Thyroid gland (tissue), 4 donors: ENCODE measurements around the gene PWP2. TPM values are rescaled to one million over a fixed set of nuclear protein-coding genes. Genes with fewer than 3 reads are reported as not detected.

Experiments
- DNase-seq, 2 donors: peaks; one replicate each; pipeline ENCODE4 v3.0.0-alpha.2; 2019
- H3K27ac ChIP-seq, 3 donors: fragments of 200-600 bp; sonication (generic); 1 replicate in 2 of 3; 2 replicates in 1 of 3; pipeline ENCODE4 v1.5.1; 2016 to 2019; ENCODE audit warnings: mild to moderate bottlenecking in 1 of 3, moderate library complexity in 1 of 3
- H3K27me3 ChIP-seq: fragments of 200-600 bp; sonication (generic); one replicate; pipeline ENCODE4 v1.5.1; 2019
- H3K36me3 ChIP-seq, 2 donors: fragments of 200-600 bp; sonication (generic); one replicate each; pipeline ENCODE4 v1.5.1; 2016 to 2019
- H3K4me1 ChIP-seq, 2 donors: fragments of 200-600 bp; sonication (generic); one replicate each; pipeline ENCODE4 v1.5.1; 2017 to 2019
- H3K4me3 ChIP-seq, 3 donors: fragments of 200-600 bp; sonication (generic); replicated peaks in 1 of 3; 1 replicate in 2 of 3; 2 replicates in 1 of 3; pipeline ENCODE4 v1.5.1; 2016; ENCODE audit warnings: mild to moderate bottlenecking in 1 of 3
- H3K9me3 ChIP-seq: fragments of 200-600 bp; sonication (generic); one replicate; pipeline ENCODE4 v1.5.1; 2017
- CTCF ChIP-seq, 6 experiments: fragments of 200-600 bp in 3 of 6; fragments of 450-650 bp in 3 of 6; sonication (generic) in 3 of 6; IDR thresholded peaks; one replicate each; pipeline ENCODE4 v1.5.1; 2016 to 2019; ENCODE audit warnings: antibody characterized with exemption in 6 of 6, mild to moderate bottlenecking in 2 of 6, inconsistent platforms in 1 of 6, moderate library complexity in 1 of 6
- POLR2A ChIP-seq, 2 donors: fragments of 450-650 bp; IDR thresholded peaks; one replicate each; pipeline ENCODE4 v1.6.1; 2017; ENCODE audit warnings: antibody characterized with exemption in 2 of 2, mild to moderate bottlenecking in 2 of 2, moderate library complexity in 1 of 2
- WGBS, 2 donors: methylation state at CpG; one replicate each; pipeline ENCODE4 v1.1.5; 2017; 5-methylcytosine and 5-hydroxymethylcytosine counted together
- intact Hi-C: fragments of 100-400 bp; cut with DNase I; formaldehyde crosslinking; loops from one replicate; pipeline ENCODE4 v1.15.1; 2023
- total RNA-seq, 4 donors: library from RNA; depleted of rRNA; stranded (reverse); fragments of >200 nt; gene quantifications; one replicate each; pipeline ENCODE4 v1.2.3, GENCODE V29; 2016

Gene PWP2
- total RNA-seq, 4 donors from 2014 or later, result 5.8 to 20.5 (median 7.0) TPM

- Histone ChIP-seq H3K27me3 (no peaks in the 10 kb centered on the region), H3K36me3 (peaks cover 3 to 22% of the 10 kb centered on the region in 2 donors), H3K27ac (no peak overlapping the region), H3K4me3 (no peak overlapping the region), H3K4me1 (peaks cover 18 to 26% of the 10 kb centered on the region in 2 donors), H3K9me3 (no peaks in the 10 kb centered on the region)
- no peak for TF ChIP-seq POLR2A (IDR thresholded peaks at IDR 0.05)
- no peak for TF ChIP-seq CTCF (IDR thresholded peaks at IDR 0.05)
- intact Hi-C loops, result no loop called here
- 88 to 95% methylated on average over 7 of the region's 7 CpGs for WGBS, 2 donors
- no peak for DNase-seq
Observed at GRCh38 chr21:44062380-44062779, 44.8 kb upstream of the PWP2 start.

GRCh38 chr21:44063151-44063912 is 43.9 kb upstream of the PWP2 start:
- no peak for DNase-seq
- Histone ChIP-seq H3K9me3 (no peaks in the 10 kb centered on the region), H3K36me3 (peaks cover 3 to 22% of the 10 kb centered on the region in 2 donors), H3K27me3 (no peaks in the 10 kb centered on the region), H3K4me3 (no peak overlapping the region), H3K27ac (no peak overlapping the region), H3K4me1 (peaks cover 18 to 21% of the 10 kb centered on the region in 2 donors)
- no peak for TF ChIP-seq POLR2A (IDR thresholded peaks at IDR 0.05)
- TF ChIP-seq CTCF (IDR thresholded peaks at IDR 0.05), result no peak
- intact Hi-C loops, result no loop called here
- 95 to 96% methylated on average over 18 to 19 of the region's 19 CpGs for WGBS, 2 donors

GRCh38 chr21:44064852-44065403 is 42.3 kb upstream of the PWP2 start:
- 87 to 91% methylated on average over 13 of the region's 13 CpGs for WGBS, 2 donors
- intact Hi-C loops, result no loop called here
- Histone ChIP-seq H3K4me1 (peaks cover 9% of the 10 kb centered on the region in 2 donors), H3K4me3 (no peak overlapping the region), H3K27me3 (no peaks in the 10 kb centered on the region), H3K27ac (no peak overlapping the region), H3K9me3 (no peaks in the 10 kb centered on the region), H3K36me3 (peaks cover 3 to 22% of the 10 kb centered on the region in 2 donors)
- TF ChIP-seq CTCF (IDR thresholded peaks at IDR 0.05), result no peak
- no peak for TF ChIP-seq POLR2A (IDR thresholded peaks at IDR 0.05)
- no peak for DNase-seq

- WGBS, 2 donors, result 90% methylated on average over 9 of the region's 9 CpGs
- Histone ChIP-seq H3K9me3 (no peaks in the 10 kb centered on the region), H3K4me3 (no peak overlapping the region), H3K27ac (no peak overlapping the region), H3K27me3 (no peaks in the 10 kb centered on the region), H3K36me3 (peaks cover 3 to 22% of the 10 kb centered on the region in 2 donors), H3K4me1 (peaks cover 9% of the 10 kb centered on the region in 2 donors)
- TF ChIP-seq CTCF (IDR thresholded peaks at IDR 0.05), result no peak
- intact Hi-C loops, result no loop called here
- DNase-seq, result no peak
Observed at GRCh38 chr21:44065428-44065827, 41.8 kb upstream of the PWP2 start.

- H3K27ac ChIP-seq, result no peak overlapping the region
- intact Hi-C loops, result no loop called here
Observed at GRCh38 chr21:44066116-44066515, 41.1 kb upstream of the PWP2 start.

More at GRCh38 chr21:44066116-44066515, 41.1 kb upstream of the PWP2 start:
- 94 to 97% methylated on average over 10 of the region's 10 CpGs for WGBS, 2 donors
- H3K36me3 ChIP-seq, result peaks cover 3 to 22% of the 10 kb centered on the region in 2 donors
- no peaks in the 10 kb centered on the region for H3K27me3 ChIP-seq
- TF ChIP-seq CTCF (IDR thresholded peaks at IDR 0.05) (no peak), POLR2A (IDR thresholded peaks at IDR 0.05) (no peak)
- peaks cover 11 to 14% of the 10 kb centered on the region in 2 donors for H3K4me1 ChIP-seq
- DNase-seq, result no peak
- no peak overlapping the region for H3K4me3 ChIP-seq
- H3K9me3 ChIP-seq, result no peaks in the 10 kb centered on the region
